SW480 (cell line): ENCODE results near the gene CYP2J2.
A peak's percentile ranks its signal among the peaks of the same experiment; 100 is the strongest.
"Not testable (repeated sequence)": the region's sequence is repeated elsewhere in the genome, so short reads cannot be mapped to it uniquely, and the experiment has no call there.

Source experiments
- DNase-seq: peaks from one replicate; pipeline ENCODE4 v3.0.0-alpha.2; 2016; ENCODE audit warnings: low spot score

The CYP2J2 gene, protein sequence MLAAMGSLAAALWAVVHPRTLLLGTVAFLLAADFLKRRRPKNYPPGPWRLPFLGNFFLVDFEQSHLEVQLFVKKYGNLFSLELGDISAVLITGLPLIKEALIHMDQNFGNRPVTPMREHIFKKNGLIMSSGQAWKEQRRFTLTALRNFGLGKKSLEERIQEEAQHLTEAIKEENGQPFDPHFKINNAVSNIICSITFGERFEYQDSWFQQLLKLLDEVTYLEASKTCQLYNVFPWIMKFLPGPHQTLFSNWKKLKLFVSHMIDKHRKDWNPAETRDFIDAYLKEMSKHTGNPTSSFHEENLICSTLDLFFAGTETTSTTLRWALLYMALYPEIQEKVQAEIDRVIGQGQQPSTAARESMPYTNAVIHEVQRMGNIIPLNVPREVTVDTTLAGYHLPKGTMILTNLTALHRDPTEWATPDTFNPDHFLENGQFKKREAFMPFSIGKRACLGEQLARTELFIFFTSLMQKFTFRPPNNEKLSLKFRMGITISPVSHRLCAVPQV

DNA sequence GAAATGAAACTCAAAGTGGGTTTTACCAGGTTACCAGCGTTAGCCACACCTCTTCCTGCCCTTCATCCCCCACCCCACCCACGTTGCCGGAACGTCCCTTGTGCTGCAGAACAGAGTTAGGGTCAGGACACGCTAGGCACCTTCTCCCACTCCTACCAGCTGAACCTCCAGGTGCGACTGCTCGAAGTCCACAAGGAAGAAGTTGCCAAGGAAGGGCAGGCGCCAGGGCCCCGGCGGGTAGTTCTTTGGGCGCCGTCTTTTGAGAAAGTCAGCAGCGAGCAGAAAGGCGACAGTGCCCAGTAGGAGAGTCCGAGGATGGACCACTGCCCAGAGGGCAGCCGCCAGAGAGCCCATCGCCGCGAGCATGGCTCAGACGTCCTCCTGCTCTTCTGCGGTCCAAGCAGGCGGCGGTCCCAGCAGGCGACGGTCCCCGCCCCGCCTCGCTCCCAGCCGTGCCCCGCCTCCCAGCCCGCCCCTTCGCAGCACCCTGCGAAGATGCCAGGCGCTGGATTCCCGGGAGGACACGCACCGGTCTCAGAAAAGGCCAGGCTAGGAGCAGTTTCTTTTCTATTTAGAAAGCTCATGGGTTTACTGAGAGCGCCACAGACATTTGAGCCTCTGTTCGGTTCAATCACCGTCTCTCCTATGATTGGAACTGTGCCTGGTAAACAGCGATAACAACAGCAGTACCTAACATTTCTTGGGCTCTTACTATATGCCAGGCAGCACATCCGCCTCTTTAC is at the start of gene CYP2J2:
TSS of gene CYP2J2 (minus strand) at position 393 of the 743 bp plus-strand sequence. CDS start at position 366, 27 bp downstream.
- DNase-seq, result peak; percentile 47

DNA sequence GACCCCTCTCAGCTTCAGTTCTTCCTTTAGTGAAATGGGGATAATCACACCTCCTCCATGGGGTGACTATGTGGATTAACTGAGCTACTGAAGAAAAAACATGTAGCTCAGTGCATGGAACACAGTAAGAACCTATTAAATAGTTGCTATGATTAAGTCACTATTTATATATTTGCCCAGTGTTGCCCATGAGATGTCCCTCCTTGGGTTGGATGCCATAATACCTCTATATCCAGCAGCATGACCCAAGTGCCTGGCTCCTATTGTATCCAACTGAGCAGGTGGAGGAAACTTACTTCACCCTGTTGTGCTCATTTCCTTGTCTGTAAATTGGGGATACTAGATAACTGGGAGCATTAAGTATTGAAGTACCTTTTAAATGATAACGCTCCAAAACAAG is 47.1 kb upstream of the CYP2J2 start:
- no peak for DNase-seq

DNA sequence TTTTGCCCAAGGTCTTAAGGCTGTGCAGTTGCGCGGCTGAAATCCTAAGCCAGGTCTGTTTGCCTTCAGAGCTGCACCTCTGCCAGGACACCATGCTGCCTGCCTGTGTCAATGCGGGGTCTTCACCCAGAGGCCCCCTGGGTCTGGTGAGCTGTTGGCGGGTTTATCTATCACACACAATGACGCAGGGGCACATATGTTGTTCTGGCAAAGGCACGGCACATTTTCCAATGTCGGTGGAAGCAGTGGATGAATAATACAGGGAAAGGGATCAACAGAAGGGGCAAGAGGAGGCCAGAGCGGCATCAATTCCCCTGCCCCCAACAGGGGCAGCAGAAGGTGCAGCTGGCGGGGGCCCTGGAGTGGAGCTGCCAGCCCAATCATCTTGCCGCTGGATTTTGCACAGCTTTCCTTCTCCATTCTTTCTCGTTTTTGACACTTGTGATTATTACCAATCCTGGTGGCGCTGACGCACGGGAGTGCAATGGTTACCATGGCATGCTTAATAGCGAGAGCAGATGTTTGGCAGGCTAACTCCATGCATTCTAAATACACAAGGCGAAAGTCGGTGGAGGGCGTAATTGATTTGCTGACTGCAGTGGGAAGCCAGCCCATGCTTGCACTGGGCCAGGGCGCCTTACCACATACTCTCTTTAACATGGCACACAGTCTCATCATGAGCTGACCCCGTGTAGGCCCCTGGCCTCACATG is 45.8 kb upstream of the CYP2J2 start:
- no peak for DNase-seq

DNA sequence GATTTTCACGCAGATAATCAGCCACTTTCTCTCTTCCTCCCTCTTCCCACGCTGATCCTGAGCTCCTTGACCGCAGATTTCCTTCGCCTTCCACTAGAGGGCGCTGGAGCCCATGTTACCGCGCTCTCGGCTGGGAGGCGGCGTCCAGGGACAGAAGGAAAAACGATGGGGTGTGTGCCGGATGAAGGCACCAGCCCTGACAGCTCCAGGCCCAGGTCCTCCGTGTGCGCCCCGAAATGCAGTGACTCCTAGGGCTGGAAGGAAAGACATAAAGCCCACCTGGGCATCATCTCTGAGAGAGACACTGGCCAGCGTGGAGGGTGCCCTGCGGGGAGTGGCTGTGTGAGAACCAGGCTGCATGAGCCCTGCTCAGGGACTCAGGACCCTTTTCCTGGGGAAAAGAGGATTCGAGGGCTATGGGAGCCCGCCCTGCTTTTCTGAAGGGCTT is 44.9 kb upstream of the CYP2J2 start:
- peak; percentile 63 for DNase-seq

GRCh38 chr1:59969542-59970175 is 43.1 kb upstream of the CYP2J2 start:
- DNase-seq, result not testable (repeated sequence)

DNA sequence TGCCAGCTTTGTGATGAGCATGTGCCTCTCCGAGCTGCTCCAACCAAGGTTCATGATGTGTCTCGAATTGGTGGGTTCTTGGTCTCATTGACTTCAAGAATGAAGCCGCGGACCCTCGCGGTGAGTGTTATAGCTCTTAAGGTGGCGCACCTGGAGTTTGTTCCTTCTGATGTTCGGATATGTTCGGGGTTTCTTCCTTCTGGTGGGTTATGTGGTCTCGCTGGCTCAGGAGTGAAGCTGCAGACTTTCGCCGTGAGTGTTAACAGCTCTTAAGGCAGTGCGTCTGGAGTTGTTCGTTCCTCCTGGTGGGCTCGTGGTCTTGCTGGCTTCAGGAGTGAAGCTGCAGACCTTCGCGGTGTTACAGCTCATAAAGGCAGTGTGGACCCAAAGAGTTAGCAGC is 42.2 kb upstream of the CYP2J2 start:
- DNase-seq, result not testable (repeated sequence)

DNA sequence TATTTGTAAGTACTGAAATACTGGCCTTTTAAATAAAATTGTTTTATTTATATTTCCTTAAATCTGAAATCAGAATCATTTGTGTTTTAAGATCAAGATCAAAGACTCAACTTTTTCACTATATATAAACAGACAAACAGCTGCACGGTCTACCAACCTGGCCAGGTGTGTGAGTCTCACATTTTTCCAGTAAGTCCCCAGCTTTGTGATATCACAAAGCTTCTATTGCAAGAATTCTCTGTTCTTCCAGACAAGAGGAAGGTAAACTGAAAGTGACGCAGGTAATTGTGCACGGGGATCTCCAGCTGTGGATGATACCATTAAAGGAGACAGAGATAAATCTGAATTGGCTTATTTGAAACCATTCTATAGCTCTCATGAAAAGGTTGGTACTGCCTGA is 41.2 kb upstream of the CYP2J2 start:
- no peak for DNase-seq

- no peak for DNase-seq
These were observed 40.6 kb upstream of the CYP2J2 start for GRCh38 chr1:59967141-59967697.

- DNase-seq, result no peak
These were observed 25.5 kb upstream of the CYP2J2 start for GRCh38 chr1:59952065-59952464.

GRCh38 chr1:59949648-59950047 is 23.1 kb upstream of the CYP2J2 start:
- no peak for DNase-seq

GRCh38 chr1:59948990-59949389 is 22.4 kb upstream of the CYP2J2 start:
- DNase-seq, result no peak

- peak; percentile 51 for DNase-seq
These were observed 20.7 kb upstream of the CYP2J2 start for GRCh38 chr1:59947047-59947938.

DNA sequence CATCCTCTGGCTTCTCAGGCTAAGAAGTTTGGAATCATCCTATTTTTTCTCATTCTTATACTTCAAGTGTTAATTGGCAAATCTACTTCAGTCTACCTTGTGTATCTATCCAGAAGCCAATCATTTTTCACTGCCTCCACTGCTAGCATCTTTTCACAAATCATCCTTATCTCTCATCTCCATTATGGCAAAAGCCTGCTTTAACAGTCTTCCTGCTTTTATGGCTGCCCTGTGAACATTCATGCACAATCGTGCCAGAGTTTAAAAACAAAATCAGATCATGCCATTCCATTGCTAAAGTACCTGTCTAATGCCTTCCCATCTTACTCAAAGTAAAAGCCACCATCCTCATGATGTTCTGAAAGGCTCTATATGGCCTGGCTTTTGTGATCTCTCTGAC is 19.2 kb upstream of the CYP2J2 start:
- DNase-seq, result no peak

GRCh38 chr1:59939393-59939792 is 12.8 kb upstream of the CYP2J2 start:
- no peak for DNase-seq

GRCh38 chr1:59937636-59938210 is 11.2 kb upstream of the CYP2J2 start:
- DNase-seq, result no peak

GRCh38 chr1:59936358-59936821 is 9.8 kb upstream of the CYP2J2 start:
- no peak for DNase-seq

DNA sequence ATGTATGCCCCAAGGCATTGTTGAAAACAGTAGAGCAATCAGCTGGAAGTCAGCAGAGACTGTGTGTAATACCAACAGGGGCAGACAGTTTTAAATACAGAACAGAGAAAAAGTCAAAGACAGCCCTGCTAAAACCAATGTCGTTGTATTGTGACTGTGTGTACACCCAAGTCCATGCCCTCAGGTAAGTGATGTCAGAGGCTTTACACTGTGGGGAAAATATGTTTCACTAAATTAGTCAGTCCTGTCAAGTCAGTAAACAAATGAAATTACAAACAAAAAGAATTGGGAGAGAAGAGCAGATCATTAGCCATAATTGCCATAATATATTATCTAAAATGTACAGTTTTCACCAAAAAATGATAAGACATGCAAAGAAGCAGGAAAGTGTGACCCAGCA is 2.4 kb upstream of the CYP2J2 start:
- DNase-seq, result no peak

DNA sequence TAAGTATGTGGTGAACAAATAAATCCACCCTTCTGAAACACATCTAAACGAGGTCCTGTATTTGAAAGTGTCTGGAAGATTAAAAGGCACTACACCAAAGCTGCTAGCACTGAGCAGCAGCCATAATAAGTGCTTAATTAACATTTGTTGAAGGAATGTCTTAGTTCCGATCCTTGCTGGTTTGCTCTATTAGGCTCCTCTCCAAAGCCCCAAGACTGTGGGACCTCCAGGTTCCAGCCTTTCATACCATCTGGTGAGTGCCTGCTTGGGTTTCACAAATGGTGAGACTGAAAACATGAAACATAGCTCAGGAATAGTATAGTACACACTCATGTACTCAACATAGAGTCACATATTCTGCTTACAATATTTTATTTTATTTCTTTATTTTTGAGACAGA is 640 bp upstream of the CYP2J2 start:
- DNase-seq, result no peak

DNA sequence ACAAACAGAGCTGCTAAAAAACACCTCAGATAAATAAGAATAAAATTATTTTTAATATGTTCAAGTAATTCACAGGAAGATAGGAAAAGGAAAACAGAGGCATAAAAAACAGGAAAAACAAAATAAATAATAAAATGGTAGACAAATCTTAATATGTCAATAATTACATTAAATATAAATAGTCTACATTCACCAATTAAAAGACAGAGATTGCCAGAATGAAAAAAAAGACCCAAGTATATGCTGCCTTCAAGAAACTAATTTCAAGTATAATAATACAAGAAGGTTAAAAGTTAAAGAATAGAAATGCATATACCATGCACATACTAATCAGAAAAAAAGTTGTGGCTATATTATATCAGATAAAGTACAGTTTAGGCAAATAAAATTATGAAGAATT is 1.9 kb downstream of the CYP2J2 start:
- DNase-seq, result no peak

DNA sequence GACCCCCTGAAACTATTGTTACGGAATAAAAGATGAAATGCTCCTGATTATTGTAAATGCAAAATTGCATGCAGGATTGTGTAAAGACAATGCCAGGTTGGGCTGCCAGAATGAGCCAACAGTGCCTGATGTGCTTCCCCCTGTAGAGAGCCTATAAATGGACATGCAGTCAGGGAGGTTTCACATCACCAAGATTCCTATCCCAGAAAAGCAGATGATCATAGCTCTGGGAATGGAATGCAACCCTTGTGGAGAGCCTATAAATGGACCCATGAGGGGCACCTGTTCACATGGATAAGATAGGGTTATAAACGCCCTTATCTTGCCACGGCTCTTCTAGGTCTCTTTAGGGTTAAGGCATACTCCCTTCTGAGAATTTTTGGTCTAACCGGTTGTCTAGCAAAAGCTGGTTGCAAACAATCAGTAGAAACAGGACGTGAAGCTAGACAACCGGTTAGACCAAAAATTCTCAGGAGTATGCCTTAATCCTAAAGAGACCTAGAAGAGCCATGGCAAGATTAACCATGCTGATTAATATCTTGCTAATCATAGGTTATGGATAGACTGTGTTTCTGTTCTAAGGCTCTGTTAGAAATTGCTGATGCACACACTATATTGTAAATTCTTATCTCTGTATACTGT is 5.2 kb downstream of the CYP2J2 start:
- DNase-seq, result not testable (repeated sequence)
